ENCODE results near the gene PAPPA. TPM values are rescaled to one million over a fixed set of nuclear protein-coding genes. Genes with fewer than 3 reads are reported as not detected.

The PAPPA gene
- total and polyA plus RNA-seq, 3 experiments from 2014 or later = not detected

DNA sequence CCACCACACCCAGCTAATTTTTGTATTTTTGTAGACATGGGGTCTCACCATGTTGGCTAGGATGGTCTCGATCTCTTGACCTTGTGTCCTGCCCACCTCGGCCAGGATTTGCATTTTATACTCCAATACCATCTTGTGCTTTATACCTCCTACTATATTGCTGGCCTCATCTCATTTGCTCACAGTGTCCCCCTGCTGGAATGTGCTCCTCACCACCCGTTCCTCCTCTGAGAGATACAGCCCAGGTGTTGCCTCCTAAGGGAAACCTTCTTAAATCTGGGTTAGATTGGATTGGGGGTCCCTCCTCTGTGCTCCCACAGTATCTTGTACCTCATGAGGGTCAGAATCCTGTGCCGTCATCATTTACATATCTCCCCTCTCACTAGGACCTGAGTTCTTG, 131.7 kb downstream of the PAPPA start:
- no peaks in the 10 kb centered on the region for H3K4me1 Mint-ChIP-seq
- no peaks in the 10 kb centered on the region for H3K36me3 Mint-ChIP-seq
- H3K27ac Mint-ChIP-seq = no peak overlapping the region
- ChIA-PET CTCF (no interaction called here), POLR2A (no interaction called here)
- no peak overlapping the region for H3K4me3 Mint-ChIP-seq
- H3K4me3 ChIP-seq (ENCODE audit: low read length) = no peak overlapping the region
- no peak overlapping the region for H3K27ac ChIP-seq (ENCODE audit: low read depth, low read length)
- no peak for DNase-seq
- no peaks in the 10 kb centered on the region for H3K27me3 ChIP-seq (ENCODE audit: insufficient read depth, low read length, poor library complexity, severe bottlenecking)
- H3K9me3 ChIP-seq (ENCODE audit: low read length) = no peaks in the 10 kb centered on the region
- peaks cover 0 to 2% (median 0%) of the 10 kb centered on the region in 5 donors for H3K9me3 Mint-ChIP-seq
- H3K27me3 Mint-ChIP-seq = no peaks in the 10 kb centered on the region
- no peaks in the 10 kb centered on the region for H3K4me1 ChIP-seq (ENCODE audit: insufficient read depth, low read length)
- no peaks in the 10 kb centered on the region for H3K36me3 ChIP-seq (ENCODE audit: insufficient read depth, low read length)

DNA sequence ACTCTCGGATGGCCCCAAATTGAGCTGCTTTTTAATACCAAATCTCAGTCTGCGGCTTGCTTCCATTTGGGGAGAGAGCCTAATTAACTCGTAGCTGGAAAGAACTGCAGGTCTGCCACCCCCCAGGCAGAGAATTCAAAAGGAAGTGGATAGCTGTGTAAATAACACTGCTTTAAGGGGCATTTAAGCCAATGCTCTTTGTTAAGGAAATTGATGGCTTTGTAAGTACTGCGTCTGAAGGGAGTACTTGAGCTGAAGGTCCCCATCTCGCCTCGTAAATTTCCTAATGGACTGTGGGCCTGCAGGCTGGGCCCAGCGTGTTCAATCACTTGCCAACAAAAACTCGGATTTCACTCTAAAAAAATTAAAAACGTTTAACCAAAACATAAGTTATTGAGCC, 132.7 kb downstream of the PAPPA start:
- ChIA-PET POLR2A (no interaction called here), CTCF (no interaction called here)
- Histone ChIP-seq H3K36me3 (ENCODE audit: insufficient read depth, low read length) (no peaks in the 10 kb centered on the region), H3K27me3 (ENCODE audit: insufficient read depth, low read length, poor library complexity, severe bottlenecking) (no peaks in the 10 kb centered on the region), H3K4me1 (ENCODE audit: insufficient read depth, low read length) (no peaks in the 10 kb centered on the region), H3K4me3 (ENCODE audit: low read length) (no peak overlapping the region), H3K9me3 (ENCODE audit: low read length) (no peaks in the 10 kb centered on the region), H3K27ac (ENCODE audit: low read depth, low read length) (no peak overlapping the region)
- H3K4me3 Mint-ChIP-seq = no peak overlapping the region
- no peaks in the 10 kb centered on the region for H3K27me3 Mint-ChIP-seq
- H3K4me1 Mint-ChIP-seq = no peaks in the 10 kb centered on the region
- no peaks in the 10 kb centered on the region for H3K36me3 Mint-ChIP-seq
- peaks cover 0 to 2% (median 0%) of the 10 kb centered on the region in 5 donors for H3K9me3 Mint-ChIP-seq
- no peak overlapping the region for H3K27ac Mint-ChIP-seq
- DNase-seq = no peak

DNA sequence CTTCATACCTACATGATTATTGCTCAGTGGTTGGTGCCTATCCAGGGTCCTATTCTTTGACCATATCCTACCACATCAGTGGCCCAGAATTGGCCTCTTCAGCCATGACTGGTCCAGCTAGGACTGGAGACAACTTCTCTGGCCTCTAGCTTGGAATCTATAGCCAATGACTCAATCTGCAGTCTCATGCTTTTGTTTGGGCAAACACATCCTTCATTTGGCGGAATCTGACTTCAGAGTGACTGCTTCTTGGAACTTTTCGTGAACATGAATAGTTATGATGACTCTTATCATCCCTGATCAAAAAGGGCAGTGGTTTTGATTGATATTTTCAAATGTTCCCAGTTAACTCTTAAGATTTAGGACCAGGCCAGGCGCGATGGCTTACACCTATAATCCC, 134.1 kb downstream of the PAPPA start:
- no peaks in the 10 kb centered on the region for H3K36me3 Mint-ChIP-seq

DNA sequence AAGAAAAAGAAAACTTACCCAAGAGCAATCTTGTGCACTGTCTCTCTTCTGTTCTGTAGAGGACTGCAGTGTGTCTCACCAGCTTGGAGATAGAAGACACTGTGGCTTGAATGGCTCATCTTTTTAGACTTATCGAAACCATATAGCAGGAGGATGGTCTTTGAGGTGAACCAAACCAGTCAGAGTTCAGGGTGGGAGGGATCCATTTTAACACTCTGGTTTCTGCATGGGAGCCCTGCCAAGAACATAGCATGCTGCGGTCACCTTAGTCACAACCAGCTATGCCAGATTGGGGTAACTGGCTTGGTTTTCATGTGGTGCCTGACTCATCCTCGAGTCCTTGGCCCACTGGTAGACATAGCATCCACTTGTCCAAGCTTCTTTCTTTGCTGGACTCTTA, 135.1 kb downstream of the PAPPA start:
- Mint-ChIP-seq H3K9me3 (peaks cover 0 to 2% (median 0%) of the 10 kb centered on the region in 5 donors), H3K27ac (no peak overlapping the region), H3K36me3 (no peaks in the 10 kb centered on the region), H3K27me3 (no peaks in the 10 kb centered on the region), H3K4me3 (no peak overlapping the region), H3K4me1 (no peaks in the 10 kb centered on the region)
- Histone ChIP-seq H3K9me3 (ENCODE audit: low read length) (no peaks in the 10 kb centered on the region), H3K27ac (ENCODE audit: low read depth, low read length) (no peak overlapping the region), H3K4me3 (ENCODE audit: low read length) (no peak overlapping the region), H3K4me1 (ENCODE audit: insufficient read depth, low read length) (no peaks in the 10 kb centered on the region), H3K36me3 (ENCODE audit: insufficient read depth, low read length) (no peaks in the 10 kb centered on the region), H3K27me3 (ENCODE audit: insufficient read depth, low read length, poor library complexity, severe bottlenecking) (no peaks in the 10 kb centered on the region)
- POLR2A ChIA-PET = no interaction called here
- CTCF ChIA-PET = no interaction called here
- no peak for DNase-seq

More for the DNA sequence above, 134.1 kb downstream of the PAPPA start:
- H3K27ac ChIP-seq (ENCODE audit: low read depth, low read length) = no peak overlapping the region
- H3K36me3 ChIP-seq (ENCODE audit: insufficient read depth, low read length) = no peaks in the 10 kb centered on the region
- H3K4me1 ChIP-seq (ENCODE audit: insufficient read depth, low read length) = no peaks in the 10 kb centered on the region
- CTCF ChIA-PET = no interaction called here
- H3K4me3 ChIP-seq (ENCODE audit: low read length) = no peak overlapping the region
- Mint-ChIP-seq H3K27ac (no peak overlapping the region), H3K4me3 (no peak overlapping the region), H3K27me3 (no peaks in the 10 kb centered on the region), H3K9me3 (peaks cover 0 to 2% (median 0%) of the 10 kb centered on the region in 5 donors), H3K4me1 (no peaks in the 10 kb centered on the region)
- no peak for DNase-seq
- POLR2A ChIA-PET = no interaction called here
- no peaks in the 10 kb centered on the region for H3K27me3 ChIP-seq (ENCODE audit: insufficient read depth, low read length, poor library complexity, severe bottlenecking)
- no peaks in the 10 kb centered on the region for H3K9me3 ChIP-seq (ENCODE audit: low read length)

DNA sequence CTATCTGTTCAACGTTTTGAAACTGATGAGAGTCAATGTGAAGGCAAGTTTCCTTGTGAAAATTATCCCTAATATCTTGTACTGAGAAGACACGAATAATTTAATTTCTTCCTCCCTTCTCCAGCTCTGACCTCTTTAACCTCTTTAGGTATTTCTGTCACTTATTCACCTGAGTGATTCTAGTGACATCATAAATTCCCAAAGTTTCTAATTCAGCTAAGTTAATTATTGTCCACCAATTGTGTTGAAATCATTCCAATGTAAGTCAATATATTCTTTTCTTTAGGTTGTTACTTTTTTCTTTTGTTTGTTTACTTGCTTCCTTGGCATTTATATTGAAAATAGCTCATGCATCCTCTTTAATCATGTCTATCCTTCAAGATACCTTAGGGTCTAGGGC, 143.8 kb downstream of the PAPPA start:
- H3K9me3 Mint-ChIP-seq = peaks cover 0 to 5% (median 0%) of the 10 kb centered on the region in 5 donors
- no peak for DNase-seq
- no peaks in the 10 kb centered on the region for H3K36me3 Mint-ChIP-seq
- H3K27me3 Mint-ChIP-seq = no peaks in the 10 kb centered on the region
- H3K4me1 Mint-ChIP-seq = no peaks in the 10 kb centered on the region
- Histone ChIP-seq H3K27ac (ENCODE audit: low read depth, low read length) (no peak overlapping the region), H3K27me3 (ENCODE audit: insufficient read depth, low read length, poor library complexity, severe bottlenecking) (no peaks in the 10 kb centered on the region), H3K4me1 (ENCODE audit: insufficient read depth, low read length) (no peaks in the 10 kb centered on the region), H3K9me3 (ENCODE audit: low read length) (no peaks in the 10 kb centered on the region), H3K36me3 (ENCODE audit: insufficient read depth, low read length) (no peaks in the 10 kb centered on the region), H3K4me3 (ENCODE audit: low read length) (no peak overlapping the region)
- no peak overlapping the region for H3K4me3 Mint-ChIP-seq
- H3K27ac Mint-ChIP-seq = no peak overlapping the region
- POLR2A ChIA-PET = no interaction called here
- CTCF ChIA-PET = no interaction called here

DNA sequence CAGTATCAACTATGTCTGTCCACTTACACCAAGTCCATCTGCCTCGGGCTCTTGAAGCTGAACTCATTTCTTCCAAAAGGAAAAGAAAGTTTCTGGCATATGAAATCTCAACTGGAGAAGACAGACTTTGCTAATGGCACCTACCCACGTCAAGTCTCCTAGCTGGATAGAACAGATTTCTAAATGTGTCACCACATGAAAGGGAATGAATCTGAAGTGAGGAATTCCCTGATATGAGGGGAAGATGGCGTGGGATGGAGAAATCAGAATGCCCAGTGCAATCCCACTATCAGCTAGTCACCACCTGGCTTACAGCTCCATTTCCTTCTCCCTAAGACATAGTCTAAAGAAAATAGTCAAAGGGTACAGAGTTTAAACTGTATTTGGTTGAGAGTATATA, 144.7 kb downstream of the PAPPA start:
- Mint-ChIP-seq H3K4me1 (no peaks in the 10 kb centered on the region), H3K4me3 (no peak overlapping the region), H3K27ac (no peak overlapping the region), H3K36me3 (no peaks in the 10 kb centered on the region), H3K27me3 (no peaks in the 10 kb centered on the region), H3K9me3 (peaks cover 0 to 5% (median 0%) of the 10 kb centered on the region in 5 donors)
- H3K9me3 ChIP-seq (ENCODE audit: low read length) = no peaks in the 10 kb centered on the region
- ChIA-PET CTCF (no interaction called here), POLR2A (no interaction called here)
- no peaks in the 10 kb centered on the region for H3K27me3 ChIP-seq (ENCODE audit: insufficient read depth, low read length, poor library complexity, severe bottlenecking)
- no peak for DNase-seq
- no peaks in the 10 kb centered on the region for H3K36me3 ChIP-seq (ENCODE audit: insufficient read depth, low read length)
- H3K4me1 ChIP-seq (ENCODE audit: insufficient read depth, low read length) = no peaks in the 10 kb centered on the region
- no peak overlapping the region for H3K4me3 ChIP-seq (ENCODE audit: low read length)
- no peak overlapping the region for H3K27ac ChIP-seq (ENCODE audit: low read depth, low read length)

DNA sequence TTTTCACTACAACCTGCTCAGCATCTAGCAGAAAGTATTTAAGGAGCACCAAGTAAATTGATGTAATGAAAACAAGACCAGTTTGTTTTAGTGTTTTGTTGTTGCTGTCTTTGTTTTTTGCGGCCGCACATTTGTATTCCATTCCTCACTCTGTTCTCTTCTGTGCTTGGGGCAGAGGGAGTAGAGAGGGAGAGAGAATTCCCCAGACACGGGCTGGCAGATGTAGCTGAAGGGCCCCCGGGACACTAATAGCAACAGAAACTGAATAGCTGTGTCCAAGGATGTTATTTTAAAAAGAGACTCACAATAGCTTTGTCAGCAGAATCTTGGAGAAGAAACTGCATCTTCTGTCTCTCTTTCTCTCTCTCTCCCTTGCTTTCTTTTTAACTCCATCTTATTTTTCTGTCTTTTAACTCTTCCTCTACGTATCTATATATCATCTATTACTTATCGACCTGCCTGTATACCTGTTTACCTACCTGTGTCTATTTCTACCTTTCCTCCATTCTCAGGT, 145.3 kb downstream of the PAPPA start:
- Histone ChIP-seq H3K36me3 (ENCODE audit: insufficient read depth, low read length) (no peaks in the 10 kb centered on the region), H3K4me3 (ENCODE audit: low read length) (no peak overlapping the region), H3K9me3 (ENCODE audit: low read length) (no peaks in the 10 kb centered on the region), H3K4me1 (ENCODE audit: insufficient read depth, low read length) (no peaks in the 10 kb centered on the region), H3K27ac (ENCODE audit: low read depth, low read length) (no peak overlapping the region), H3K27me3 (ENCODE audit: insufficient read depth, low read length, poor library complexity, severe bottlenecking) (no peaks in the 10 kb centered on the region)
- H3K9me3 Mint-ChIP-seq = peaks cover 0 to 5% (median 0%) of the 10 kb centered on the region in 5 donors
- no peaks in the 10 kb centered on the region for H3K36me3 Mint-ChIP-seq
- no peak overlapping the region for H3K4me3 Mint-ChIP-seq
- H3K27me3 Mint-ChIP-seq = no peaks in the 10 kb centered on the region
- DNase-seq = no peak
- ChIA-PET POLR2A (no interaction called here), CTCF (no interaction called here)
- H3K27ac Mint-ChIP-seq = no peak overlapping the region
- H3K4me1 Mint-ChIP-seq = no peaks in the 10 kb centered on the region

DNA sequence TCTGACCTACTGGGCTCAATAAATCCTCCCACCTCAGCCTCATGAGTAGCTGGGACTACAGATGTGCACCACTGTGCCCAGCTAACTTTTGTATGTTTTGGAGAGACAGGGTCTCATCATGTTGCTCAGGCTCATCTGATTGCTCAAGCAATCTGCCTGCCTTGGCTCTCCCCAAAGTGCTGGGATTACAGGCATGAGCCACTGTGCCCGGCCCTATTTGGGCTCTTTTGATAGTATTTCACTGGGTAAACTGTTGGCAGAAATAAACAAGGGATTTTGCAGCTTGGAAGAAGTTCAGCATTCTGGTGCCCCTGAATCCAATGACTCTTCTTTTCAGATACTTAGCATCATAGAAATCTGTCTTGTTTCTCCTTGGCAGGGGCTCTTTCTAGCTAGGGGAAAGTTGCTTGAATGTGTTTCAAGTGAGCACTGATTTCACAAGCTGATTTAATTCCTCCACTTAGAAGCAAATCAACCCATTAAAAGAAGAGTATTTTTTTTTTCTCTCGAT, 146.8 kb downstream of the PAPPA start:
- no peak overlapping the region for H3K4me3 ChIP-seq (ENCODE audit: low read length)
- Mint-ChIP-seq H3K27ac (no peak overlapping the region), H3K36me3 (no peaks in the 10 kb centered on the region), H3K4me3 (no peak overlapping the region), H3K9me3 (peaks cover 0 to 5% (median 0%) of the 10 kb centered on the region in 5 donors), H3K27me3 (no peaks in the 10 kb centered on the region), H3K4me1 (no peaks in the 10 kb centered on the region)
- no peak overlapping the region for H3K27ac ChIP-seq (ENCODE audit: low read depth, low read length)
- H3K27me3 ChIP-seq (ENCODE audit: insufficient read depth, low read length, poor library complexity, severe bottlenecking) = no peaks in the 10 kb centered on the region
- H3K9me3 ChIP-seq (ENCODE audit: low read length) = no peaks in the 10 kb centered on the region
- H3K4me1 ChIP-seq (ENCODE audit: insufficient read depth, low read length) = no peaks in the 10 kb centered on the region
- POLR2A ChIA-PET = no interaction called here
- CTCF ChIA-PET = no interaction called here
- no peak for DNase-seq
- no peaks in the 10 kb centered on the region for H3K36me3 ChIP-seq (ENCODE audit: insufficient read depth, low read length)

DNA sequence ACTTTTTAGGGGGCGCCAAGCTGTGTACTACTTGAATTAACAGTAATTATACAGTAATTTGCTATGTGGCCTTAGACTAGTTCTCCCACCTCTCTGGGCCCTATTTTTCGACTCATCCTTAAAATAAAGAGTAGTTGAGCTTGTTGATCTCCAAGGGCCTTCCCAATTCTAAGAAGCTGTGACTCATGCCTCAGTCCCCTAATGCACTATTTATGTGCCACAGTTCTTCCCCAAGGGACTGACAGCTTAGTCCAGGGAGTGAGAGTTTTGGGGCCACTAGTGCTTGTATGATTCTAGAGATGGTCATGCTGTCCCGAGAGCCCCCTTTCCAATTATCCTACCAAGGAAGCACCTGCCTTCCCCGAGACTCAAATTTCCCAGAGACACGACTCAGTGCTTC, 149.7 kb downstream of the PAPPA start:
- ChIA-PET POLR2A (no interaction called here), CTCF (no interaction called here)
- H3K9me3 ChIP-seq (ENCODE audit: low read length) = no peaks in the 10 kb centered on the region
- H3K4me3 ChIP-seq (ENCODE audit: low read length) = no peak overlapping the region
- H3K27ac Mint-ChIP-seq = no peak overlapping the region
- H3K4me1 ChIP-seq (ENCODE audit: insufficient read depth, low read length) = no peaks in the 10 kb centered on the region
- no peaks in the 10 kb centered on the region for H3K27me3 ChIP-seq (ENCODE audit: insufficient read depth, low read length, poor library complexity, severe bottlenecking)
- no peak overlapping the region for H3K27ac ChIP-seq (ENCODE audit: low read depth, low read length)
- no peak overlapping the region for H3K4me3 Mint-ChIP-seq
- H3K4me1 Mint-ChIP-seq = no peaks in the 10 kb centered on the region
- no peaks in the 10 kb centered on the region for H3K27me3 Mint-ChIP-seq
- no peaks in the 10 kb centered on the region for H3K36me3 ChIP-seq (ENCODE audit: insufficient read depth, low read length)
- no peak for DNase-seq
- peaks cover 0 to 3% (median 0%) of the 10 kb centered on the region in 5 donors for H3K9me3 Mint-ChIP-seq
- no peaks in the 10 kb centered on the region for H3K36me3 Mint-ChIP-seq
